PC-3 (cell line): ENCODE measurements around the gene DOK7.

ENCODE experiments used
- EZH2phosphoT487 ChIP-seq: fragments of 300-600 bp; sonication (generic); IDR thresholded peaks from 2 replicates; pipeline ENCODE4 v1.6.1; 2018; ENCODE audit warnings: mild to moderate bottlenecking, antibody characterized with exemption, low read length, borderline replicate concordance
- TF ChIP-seq, protein P1 (sequence below): fragments of 300-600 bp; sonication (generic); conservative IDR thresholded peaks from 2 replicates; pipeline ENCODE4 v1.5.1; 2017; ENCODE audit warnings: antibody characterized with exemption, low read depth, mild to moderate bottlenecking, low read length

DNA sequence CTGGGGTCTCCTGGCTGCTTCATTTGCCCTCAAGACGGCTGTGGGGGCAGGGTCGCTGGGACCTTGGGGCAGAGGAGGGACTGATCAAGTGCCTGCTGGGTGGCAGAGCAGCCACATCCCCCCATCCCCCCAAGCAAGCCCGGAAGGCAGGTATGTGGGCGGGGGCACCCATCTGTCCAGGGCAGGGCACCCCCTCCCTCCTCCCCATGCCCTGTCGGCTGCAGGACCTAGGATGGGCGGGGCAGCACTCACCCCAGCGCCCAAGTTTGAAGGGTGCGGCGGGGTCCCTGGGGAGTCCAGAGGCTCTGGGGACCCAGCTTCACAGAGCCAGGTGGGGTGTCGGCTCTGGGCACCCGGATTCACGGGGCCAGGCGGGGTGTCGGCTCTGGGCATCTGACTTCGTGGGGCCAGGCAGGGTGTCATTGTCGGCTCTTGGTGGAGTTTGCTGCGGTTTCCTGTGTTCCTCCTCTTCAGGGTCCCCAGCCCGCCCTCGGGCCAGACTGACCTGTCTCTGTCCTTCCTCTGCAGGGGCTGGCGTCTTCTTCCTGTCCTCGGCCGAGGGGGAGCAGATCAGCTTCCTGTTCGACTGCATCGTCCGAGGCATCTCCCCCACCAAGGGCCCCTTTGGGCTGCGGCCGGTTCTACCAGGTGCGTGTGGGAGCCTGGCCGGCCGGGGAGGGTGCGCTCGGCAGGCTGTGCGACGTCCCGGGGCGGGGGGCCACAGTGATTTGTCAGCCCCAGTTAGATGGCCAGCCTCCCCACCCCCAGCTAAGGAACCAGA is 22.1 kb downstream of the DOK7 start:
- TF ChIP-seq, protein P1, sequence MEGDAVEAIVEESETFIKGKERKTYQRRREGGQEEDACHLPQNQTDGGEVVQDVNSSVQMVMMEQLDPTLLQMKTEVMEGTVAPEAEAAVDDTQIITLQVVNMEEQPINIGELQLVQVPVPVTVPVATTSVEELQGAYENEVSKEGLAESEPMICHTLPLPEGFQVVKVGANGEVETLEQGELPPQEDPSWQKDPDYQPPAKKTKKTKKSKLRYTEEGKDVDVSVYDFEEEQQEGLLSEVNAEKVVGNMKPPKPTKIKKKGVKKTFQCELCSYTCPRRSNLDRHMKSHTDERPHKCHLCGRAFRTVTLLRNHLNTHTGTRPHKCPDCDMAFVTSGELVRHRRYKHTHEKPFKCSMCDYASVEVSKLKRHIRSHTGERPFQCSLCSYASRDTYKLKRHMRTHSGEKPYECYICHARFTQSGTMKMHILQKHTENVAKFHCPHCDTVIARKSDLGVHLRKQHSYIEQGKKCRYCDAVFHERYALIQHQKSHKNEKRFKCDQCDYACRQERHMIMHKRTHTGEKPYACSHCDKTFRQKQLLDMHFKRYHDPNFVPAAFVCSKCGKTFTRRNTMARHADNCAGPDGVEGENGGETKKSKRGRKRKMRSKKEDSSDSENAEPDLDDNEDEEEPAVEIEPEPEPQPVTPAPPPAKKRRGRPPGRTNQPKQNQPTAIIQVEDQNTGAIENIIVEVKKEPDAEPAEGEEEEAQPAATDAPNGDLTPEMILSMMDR, result no peak
- TF ChIP-seq EZH2phosphoT487, result no peak
